CD4-positive, alpha-beta T cell treated with Interleukin-21 for 1 hour (primary cell): Measurements from ENCODE around the gene TJP1.
"Not testable (repeated sequence)": the region's sequence is repeated elsewhere in the genome, so short reads cannot be mapped to it uniquely, and the experiment has no call there.

Experiments
- DNase-seq: peaks from one replicate; pipeline ENCODE4 v3.0.0-alpha.2; 2020

Gene TJP1

DNA sequence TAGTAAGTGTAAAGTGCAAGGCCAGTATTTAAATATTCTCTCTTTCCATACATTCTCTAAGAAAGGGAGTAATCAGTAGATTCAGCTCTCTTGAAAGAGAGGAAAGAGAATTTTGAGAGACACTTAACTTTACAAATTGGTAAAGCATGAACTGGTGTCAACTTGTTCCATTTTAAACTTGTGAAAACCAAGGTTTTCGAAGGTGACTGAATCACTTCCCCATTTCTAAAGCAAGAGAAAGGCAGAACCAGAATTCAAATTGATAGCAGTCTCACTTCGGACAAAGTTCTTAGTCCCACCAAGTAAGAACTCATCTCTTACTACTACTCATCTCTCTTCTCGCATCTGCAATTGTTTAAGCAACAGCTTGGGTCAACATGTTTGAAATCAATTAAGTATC is 22.4 kb downstream of the TJP1 start:
- DNase-seq = no peak

DNA sequence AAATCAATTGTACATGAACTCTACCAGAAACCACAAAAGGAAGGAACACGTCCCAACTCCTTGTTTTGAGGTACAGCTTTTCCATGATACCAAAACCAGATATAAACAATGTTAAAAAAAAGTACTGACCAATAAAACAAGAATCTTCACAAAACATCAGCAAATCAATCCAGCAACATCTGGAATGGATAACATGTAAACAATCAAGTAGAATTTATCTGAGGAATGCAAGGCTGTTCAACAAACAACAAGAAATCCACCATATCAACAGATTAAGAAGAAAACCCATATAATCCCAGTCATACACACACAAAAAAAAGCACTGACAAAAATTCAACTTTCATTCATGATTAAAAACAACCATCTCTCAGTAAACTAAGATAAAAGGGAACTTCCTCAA is 26.7 kb downstream of the TJP1 start:
- DNase-seq = no peak

DNA sequence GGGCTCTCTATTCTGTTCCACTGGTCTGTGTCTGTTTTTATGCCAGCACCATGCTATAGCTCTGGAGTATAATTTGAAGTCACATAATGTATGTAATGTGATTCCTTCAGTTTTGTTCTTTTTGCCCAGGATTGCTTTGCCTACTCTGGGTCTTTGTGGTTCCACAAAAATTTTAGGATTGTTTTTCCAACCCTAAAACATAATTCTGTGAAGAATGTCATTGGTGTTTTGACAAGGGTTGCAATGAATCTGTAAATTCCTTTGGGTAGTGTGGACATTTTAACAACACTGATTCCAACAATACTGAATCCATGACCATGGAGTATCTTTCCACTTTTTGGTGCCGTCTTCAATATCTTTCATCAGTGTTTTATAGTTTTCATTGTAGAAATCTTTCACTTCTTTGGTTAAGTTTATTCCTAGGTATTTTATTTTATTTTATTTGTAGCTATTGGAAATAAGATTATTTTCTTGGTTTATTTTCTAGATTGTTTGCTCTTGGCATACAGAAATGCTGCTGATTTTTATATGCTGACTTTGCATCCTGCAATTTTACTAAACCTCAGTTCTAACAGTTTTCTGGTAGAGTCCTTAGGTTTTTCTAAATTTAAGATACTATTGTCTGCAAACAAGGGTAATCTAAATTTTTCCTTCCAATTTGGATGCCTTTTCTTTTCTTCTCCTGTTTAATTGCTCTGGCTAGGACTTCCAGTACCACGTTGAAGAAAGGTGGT is 29.7 kb downstream of the TJP1 start:
- no peak for DNase-seq

DNA sequence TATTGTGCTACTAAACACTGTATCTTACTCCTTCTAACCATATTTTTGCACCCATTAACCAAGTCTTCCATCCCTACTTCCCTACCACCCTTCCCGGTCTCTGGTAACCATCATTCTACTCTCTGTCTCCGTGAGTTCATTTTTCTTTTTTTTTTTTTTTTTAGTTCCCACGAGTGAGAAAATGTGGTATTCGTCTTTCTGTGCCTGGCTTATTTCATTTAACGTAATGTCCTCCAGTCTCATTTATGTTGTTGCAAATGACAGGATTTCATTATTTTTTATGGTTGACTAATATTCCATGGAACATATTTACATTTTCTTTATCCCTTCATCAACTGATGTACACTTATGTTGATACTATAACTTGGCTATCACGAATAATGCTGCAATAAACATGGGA is 31.7 kb downstream of the TJP1 start:
- no peak for DNase-seq

DNA sequence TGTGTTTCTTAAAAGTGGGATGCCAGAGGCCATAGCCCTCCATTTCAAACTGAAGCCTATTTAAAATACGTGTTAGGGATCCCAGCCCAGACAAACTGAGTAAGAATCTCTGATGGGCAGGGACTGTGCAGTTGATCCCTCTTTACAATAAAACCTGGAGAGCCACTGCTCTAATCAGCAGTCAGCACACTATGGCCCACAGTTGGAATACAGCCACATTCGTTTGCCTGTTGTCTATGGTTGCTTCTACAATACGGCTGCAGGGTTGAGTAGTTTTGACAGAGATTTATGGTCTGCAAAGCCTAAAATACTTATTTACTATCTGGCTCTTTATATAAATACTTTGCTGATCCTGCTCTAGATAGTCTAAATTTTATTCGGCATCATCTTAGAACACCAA is 32.4 kb downstream of the TJP1 start:
- no peak for DNase-seq

DNA sequence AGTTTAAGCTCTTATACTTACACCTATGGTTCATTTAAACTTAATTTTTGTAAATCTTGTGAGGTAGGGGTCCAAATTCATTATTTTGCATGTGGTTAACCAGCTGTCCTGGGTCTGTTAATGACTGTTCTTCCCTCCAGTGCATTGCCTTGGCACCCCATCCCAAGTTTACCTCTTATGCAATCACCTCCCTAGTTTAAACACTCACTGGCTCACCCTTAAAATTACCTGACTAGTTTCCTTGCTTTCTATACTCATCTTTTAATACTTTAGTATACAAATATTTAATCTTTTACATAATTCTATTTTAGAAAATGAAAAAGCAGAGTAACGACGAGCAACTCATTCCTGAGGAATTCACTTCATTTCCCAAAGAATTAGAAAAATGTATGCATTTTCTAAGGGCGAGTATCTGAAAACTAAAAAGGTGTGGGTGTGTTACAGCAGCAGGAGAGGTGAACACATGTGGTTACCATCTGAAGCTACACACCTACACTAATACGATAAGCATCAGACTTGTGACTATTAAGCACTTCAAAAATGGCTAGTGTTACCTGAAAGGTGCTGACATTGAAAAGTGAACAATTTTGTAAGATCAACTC is 33.7 kb downstream of the TJP1 start:
- DNase-seq = no peak

DNA sequence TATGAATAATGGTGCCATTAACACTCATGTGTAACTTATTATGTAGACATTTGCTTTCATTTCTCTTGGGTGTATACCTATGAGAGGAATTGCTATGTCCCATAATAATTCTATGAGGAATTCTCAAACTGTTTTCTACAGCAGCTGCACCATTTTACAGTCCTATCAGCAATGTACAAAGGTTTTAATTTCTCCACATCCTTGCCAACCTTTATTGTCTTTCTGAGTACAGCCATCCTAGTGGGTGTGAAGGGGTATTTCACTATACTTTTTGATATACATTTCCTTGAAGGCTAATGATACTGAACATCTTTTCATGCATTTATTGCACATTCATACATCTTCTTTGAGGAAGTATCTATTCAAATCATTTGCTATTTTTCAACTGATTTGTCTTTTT is 34.5 kb downstream of the TJP1 start:
- no peak for DNase-seq

DNA sequence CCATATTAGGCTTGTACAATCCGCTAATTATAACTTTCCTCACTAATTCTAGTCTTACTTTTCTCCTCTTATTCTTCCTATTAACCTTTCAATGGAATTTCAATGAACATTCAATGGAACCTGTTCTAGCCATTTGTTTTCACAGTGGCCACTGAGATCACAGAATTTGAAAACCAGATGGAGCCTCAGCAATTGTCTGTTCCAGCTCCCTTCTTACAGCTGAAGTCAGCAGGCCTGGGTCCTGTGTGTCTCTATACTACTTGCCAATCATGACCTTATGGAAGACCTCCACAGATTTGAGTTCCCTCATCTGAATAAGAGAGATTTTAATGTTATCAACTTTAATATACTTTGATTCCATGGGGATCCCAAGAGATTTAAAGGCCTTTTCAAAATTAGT is 36.6 kb downstream of the TJP1 start:
- DNase-seq = no peak

DNA sequence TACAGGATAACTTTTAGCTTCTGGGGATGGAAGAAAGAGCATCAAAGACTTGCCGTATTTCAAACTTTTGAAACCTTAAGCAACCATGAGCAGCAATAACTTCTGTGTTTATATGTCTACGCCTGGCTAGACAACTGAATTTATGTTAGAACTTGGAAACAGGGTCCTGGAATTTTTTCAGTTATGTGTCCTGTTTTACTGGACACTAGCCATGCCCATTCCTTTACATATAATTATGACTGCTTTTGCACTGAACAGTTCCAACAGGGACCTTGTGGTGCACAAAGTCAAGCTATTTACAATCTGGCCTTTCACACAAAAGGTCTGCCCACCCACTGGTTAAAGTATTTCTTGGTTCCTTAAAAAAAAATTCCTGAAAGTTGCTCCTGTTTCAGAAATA is 37.1 kb downstream of the TJP1 start:
- no peak for DNase-seq

DNA sequence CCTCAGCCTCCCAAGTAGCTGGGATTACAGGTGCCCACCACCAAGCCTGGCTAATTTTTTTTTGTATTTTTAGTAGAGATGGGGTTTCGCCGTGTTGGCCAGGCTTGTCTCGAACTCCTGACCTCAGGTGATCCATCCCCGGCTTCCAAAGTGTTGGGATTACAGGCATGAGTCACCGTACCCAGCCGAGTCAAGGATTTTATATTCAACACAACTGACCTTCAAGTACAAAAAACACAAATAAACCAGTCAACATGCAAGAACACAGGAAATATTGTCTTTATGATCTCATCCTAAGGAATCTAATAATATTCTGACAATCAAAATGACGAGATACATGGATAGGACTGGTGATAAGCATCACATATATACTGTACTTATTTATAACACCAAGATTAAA is 37.9 kb downstream of the TJP1 start:
- no peak for DNase-seq

DNA sequence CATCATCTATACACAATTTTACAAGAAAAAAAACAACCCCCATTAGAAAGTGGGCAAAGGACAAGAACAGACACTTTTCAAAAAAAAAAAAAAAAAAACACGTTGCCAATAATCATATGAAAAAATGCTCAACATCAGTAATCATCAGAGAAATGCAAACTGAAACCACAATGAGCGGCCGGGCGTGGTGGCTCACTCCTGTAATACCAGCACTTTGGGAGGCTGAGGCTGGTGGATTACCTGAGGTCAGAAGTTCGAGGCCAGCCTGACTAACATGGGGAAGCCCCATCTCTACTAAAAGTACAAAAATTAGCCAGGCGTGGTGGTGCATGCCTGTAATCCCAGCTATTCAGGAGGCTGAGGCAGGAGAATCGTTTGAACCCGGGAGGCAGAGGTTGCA is 39.5 kb downstream of the TJP1 start:
- not testable (repeated sequence) for DNase-seq

DNA sequence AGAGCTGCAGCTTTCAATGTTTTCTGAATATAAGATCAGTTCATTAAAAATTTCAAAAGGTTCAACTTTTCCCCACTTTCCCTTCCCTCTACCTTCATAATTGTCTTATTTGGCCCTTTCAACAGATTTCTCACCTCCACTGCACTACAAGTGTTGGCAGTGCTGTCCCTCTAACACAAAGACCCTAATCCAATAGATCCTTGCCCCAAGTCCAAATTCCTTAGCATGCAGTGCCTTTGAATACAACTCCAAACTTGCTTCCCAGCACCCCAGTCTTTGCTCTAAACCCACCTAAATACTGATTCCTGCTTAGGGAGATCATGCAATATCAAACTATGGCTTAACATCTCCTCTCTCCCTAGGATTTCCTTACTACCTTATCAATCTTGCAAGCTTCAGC is 43.9 kb downstream of the TJP1 start:
- no peak for DNase-seq

DNA sequence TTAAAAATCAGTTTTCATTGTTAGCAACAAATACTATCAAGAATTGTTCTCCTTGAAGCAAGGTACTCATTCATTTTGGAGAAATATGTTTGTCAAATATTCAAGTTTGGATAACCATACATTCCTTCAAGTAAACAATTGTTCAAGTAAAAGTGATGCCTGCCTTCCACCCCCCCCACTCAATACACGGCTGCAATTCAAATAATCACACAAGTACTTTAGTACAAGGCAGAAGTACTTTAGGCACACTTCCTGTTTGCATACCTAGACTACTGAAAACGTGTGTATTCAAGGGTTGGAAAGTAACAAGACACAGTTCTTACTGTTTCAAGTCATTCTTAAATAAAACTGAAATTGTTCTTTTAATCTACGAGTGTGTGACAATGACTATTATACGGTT is 45.4 kb downstream of the TJP1 start:
- no peak for DNase-seq

DNA sequence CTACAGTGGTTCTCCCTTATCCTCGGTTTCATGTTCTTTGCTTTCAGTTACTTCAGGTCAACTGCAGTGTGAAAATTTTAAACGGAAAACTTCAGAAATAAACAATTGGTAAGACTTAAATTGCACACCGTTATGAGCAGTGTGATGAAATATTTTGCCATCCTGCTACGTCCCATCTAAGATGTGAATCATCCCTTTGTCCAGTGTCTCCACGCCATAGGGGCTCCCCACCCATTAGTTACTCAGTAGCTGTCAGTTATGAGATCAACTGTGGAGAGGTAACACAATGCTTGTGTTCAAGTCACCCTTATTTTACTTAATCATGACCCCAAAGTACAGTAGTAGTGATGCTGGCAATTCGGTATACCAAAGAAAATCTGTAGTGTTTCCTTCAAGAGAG is 47.4 kb downstream of the TJP1 start:
- no peak for DNase-seq

DNA sequence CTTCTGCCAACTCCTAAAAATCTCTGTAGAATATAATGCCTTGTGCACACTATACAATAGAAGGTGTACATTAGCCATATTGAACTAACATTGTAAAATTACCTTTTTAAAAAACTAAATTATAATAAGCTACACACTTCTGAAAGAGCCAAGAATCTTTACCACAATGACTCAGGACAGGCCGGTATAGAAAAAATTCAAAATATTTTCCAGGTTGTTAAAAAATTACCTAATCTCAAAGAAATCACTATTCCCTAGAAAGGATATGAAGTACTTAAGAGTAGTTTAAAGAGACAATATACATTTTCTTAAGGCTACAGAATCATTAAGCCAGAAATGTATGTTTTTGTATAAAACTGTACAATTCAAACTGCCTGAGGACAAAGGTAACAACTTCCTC is 48.5 kb downstream of the TJP1 start:
- no peak for DNase-seq

DNA sequence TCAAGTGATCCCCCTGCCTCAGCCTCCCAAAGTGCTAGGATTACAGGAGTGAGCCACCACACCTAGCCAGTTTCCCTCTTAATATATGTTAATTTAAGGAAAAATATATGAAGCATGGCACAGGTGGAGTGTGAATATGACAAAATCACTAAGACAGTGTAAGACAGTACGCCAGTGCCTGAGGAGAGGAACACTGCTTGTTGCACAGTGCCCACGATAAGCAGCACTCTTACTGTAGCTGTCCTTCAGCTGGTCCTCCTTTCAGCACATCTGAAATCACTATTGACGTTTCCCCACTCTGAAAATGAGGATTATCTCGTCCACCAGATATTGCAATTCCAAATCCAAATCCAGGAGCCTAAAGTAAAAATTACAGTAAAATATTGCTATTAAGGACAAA is 49.3 kb downstream of the TJP1 start:
- no peak for DNase-seq

DNA sequence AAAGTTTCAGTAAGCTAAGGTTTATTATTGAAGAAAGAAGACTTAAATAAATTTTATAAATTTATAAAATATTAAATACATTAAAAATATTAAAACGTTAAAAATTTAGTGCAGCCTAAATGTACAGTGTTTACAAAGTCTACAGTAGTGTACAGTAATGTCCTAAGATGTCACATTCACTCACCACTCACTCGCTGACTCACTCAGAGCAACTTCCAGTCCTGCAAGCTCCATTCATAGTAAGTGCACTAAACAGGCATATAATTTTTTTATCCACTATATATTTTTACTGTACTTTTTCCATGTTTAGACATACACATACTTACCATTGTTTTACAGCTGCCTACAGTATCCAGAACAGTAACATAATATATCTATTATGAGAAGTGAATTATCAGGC is 51.5 kb downstream of the TJP1 start:
- DNase-seq = no peak

DNA sequence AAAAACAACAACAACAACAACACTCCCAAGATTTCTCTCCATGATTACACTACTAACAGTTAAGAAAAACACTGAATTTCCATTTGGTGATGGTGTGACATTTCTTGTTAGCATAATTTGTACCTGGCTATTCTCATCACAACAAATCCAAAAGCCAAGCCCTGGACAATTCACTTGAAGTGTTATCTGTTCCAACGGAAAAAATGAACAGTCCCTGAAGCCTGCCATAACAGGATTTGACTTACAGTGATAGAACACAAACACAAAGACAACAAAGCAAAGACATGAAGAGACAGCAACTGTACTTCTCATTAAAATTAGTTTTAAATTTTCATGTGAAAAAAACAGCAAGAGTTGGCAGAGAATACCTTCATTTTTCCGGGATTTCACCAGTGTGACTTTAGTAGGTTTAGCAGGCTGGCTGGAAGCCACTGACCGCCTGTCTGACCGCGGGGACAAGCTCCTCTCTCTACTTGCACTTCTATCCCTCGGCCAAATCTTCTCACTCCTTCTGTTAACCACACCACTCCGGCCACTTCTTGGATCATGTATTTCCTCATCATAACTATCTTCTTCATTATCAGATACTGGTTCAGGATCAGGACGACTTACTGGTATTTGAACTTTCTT is 56.3 kb downstream of the TJP1 start:
- no peak for DNase-seq

DNA sequence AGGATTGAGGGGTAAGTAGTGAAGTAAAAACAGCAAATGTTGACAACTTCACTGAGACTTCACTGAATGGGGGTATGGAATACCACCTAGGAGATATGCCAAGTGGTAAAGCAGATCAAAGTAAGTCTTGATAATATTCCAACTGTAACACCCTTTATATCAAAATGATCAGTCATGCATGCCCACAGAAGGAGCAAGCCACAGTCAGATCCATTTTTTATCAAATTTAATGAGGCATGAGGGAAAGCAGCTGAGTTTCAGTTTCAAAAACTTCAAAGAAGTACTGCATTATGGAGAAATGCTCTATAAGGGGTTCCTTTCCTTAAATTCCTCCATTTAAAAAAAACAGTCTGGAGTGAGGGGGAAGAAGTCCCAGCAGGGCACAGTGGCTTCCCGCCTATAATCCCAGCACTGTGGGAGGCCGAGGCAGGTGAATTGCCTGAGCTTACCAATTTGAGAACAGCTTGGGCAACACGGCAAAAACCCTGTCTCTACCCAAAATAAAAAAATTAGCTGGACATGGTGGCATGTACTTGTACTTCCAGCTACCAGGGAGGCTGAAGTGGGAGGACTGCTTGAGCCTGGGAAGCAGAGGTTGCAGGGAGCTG is 56.9 kb downstream of the TJP1 start:
- no peak for DNase-seq

DNA sequence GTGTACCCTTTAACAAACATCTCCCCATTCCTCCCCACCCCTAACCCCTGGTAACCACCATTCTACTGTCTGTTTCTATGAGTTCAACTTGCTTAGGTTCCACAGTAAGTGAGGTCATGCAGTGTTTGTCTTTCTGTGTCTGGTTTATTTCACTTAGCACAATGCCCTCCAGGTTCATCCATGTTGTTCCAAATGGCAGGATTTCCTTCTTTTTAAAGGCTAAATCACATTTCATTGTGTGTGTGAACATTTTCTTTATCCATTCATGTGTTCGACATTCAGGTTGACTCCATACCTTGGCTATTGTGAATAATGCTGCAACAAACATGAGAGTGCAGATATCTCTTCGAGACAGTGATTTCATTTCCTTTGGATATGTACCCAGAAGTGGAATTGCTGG is 62.7 kb downstream of the TJP1 start:
- DNase-seq = no peak

DNA sequence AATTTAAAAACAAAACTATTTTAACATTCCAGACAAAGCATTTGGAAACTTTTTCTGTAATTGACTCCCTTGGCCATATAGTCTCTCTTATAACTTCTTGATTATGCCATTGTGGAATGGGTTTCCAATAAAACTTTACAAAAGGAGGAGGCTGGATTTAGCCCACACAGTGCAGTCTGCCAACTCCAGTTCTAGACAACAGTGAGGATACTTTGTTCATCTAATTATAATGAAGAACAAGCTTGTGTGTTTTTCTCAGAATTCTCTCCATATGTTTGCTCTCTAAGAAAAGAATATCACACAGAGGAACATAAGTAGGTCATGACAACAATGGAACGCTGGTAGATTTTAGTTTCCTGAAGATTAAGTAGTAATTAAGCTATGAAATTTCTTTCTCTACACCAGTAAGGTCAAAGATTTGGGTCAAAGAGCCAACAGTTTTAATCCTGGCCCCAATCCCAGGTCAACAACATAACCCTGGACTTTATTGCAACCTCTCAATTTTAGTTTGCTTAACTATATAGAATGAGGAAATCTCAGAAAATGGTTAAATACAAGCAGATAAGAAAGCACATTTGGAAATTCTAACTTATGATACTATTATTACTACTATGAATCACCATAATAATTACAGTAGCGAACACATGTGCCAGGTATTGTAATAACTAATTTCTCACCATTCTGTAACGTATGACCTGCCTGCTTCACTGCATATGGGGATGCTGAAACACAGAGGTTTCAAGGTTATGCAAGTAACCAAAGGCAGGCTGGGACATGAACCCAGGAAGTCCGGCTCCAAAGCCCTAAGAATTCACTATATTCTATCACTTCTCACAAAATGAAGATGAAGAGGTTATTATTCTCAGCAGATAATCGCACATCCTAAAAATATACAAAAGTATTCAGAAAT is 65.7 kb downstream of the TJP1 start:
- no peak for DNase-seq

DNA sequence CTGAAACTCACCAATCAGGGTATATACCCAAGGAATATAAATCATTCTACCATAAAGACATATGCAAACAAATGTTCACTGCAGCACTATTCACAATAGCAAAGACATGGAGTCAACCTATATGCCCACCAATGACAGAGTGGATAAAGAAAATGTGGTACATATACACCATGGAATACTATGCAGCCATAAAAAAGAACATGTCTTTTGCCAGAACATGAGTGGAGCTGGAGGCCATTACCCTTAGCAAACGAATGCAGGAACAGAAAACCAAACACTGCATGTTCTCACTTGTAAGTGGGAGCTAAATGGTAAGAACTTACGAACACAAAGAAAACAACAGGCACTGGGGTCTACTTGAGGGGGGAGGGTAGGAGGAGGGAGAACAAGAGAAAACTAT is 68.3 kb downstream of the TJP1 start:
- DNase-seq = not testable (repeated sequence)

DNA sequence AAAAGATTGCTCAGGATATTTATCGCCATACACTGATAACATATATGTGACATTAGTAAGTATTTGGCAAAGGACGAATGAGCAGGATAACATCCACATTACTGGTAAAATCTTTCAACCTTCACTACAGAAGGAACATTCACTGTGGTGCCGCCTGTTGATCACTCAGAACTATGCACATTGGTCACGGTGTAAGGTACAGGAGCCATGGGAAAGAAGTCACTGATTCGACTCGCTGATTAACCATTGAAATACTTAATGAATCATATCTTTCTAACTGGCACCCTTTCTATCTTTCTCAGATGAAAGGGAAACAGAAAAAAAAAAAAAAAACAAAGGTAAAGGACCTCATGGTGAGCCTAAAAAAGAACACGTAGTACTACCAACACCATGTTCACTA is 68.8 kb downstream of the TJP1 start:
- DNase-seq = no peak
